ENCODE data around the gene KPNB1.

Gene KPNB1

GRCh38 chr17:47649153-47649971 lies at the start of gene KPNB1:
KPNB1 (plus strand) TSS chr17:47649919; CDS start chr17:47650245, 326 bp downstream.
- Mint-ChIP-seq H3K36me3 (ENCODE audit: low read depth) (peaks cover 53% of the 10 kb centered on the region), H3K9me3 (no peaks in the 10 kb centered on the region), H3K27ac (peak within 1 kb of the TSS; percentile 94), H3K4me3 (peak within 1 kb of the TSS; percentile 92), H3K4me1 (ENCODE audit: low read depth) (peaks cover 57% of the 10 kb centered on the region), H3K27me3 (no peaks in the 10 kb centered on the region)
- intact Hi-C loops (cut with micrococcal nuclease) = no loop called here

GRCh38 chr17:47603830-47604597 lies 45.7 kb upstream of the KPNB1 start:
- Mint-ChIP-seq H3K36me3 (ENCODE audit: low read depth) (peaks cover 92% of the 10 kb centered on the region), H3K4me1 (ENCODE audit: low read depth) (no peaks in the 10 kb centered on the region), H3K9me3 (no peaks in the 10 kb centered on the region), H3K4me3 (no peak overlapping the region), H3K27ac (no peak overlapping the region), H3K27me3 (no peaks in the 10 kb centered on the region)
- intact Hi-C loops (cut with micrococcal nuclease) = loop anchor here (5.0 to 10.0 kb wide), 2 partner anchors 68 to 449 kb away; no protein-coding TSS in a partner anchor

DNA sequence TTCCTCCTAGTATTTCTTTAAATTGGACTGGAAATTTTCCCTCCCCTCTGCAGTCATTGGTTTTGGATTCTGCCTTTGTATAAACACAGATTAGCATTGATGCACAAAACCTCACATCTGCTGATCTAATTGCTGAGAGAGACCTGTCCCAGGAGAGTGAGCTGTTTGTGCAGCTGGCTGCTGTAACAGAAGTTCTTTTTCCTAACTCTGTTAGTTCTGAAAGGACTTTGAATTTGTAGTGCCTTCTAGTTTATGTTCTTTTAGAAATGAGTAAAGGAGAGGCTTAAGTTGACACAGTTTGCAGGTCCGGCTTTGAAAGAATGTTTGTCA lies 45.2 kb upstream of the KPNB1 start:
- Mint-ChIP-seq H3K27me3 (no peaks in the 10 kb centered on the region), H3K9me3 (no peaks in the 10 kb centered on the region), H3K4me3 (no peak overlapping the region), H3K4me1 (ENCODE audit: low read depth) (no peaks in the 10 kb centered on the region), H3K27ac (no peak overlapping the region), H3K36me3 (ENCODE audit: low read depth) (peaks cover 92% of the 10 kb centered on the region)
- intact Hi-C loops (cut with micrococcal nuclease) = loop anchor here (5.0 to 10.0 kb wide), 2 partner anchors 68 to 450 kb away; no protein-coding TSS in a partner anchor

DNA sequence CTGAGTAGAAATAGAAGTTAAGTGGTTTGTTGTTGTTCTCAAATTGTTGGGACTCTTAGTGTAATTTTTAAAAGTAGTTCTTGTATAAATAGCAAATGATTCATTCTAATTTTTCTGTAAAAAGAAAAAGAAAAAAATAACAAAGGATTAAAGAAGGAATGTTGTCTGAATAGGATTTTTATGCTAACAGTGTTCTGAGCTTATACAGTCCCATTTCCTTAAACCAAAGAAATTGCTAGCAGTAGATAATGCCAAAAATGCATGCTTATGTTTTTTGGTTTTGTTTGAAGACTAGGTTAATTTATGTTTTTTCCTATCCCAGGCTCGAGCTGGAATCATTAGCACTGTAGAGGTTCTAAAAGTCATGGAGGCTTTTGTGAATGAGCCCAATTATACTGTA lies 44.7 kb upstream of the KPNB1 start:
- Mint-ChIP-seq H3K27me3 (no peaks in the 10 kb centered on the region), H3K27ac (no peak overlapping the region), H3K36me3 (ENCODE audit: low read depth) (peaks cover 94% of the 10 kb centered on the region), H3K9me3 (no peaks in the 10 kb centered on the region), H3K4me1 (ENCODE audit: low read depth) (no peaks in the 10 kb centered on the region), H3K4me3 (no peak overlapping the region)
- intact Hi-C loops (cut with micrococcal nuclease) = loop anchor here (10.0 kb wide), 1 partner anchor 450 kb away; no protein-coding TSS in a partner anchor

GRCh38 chr17:47607481-47607880 lies 42.2 kb upstream of the KPNB1 start:
- Mint-ChIP-seq H3K27ac (no peak overlapping the region), H3K4me3 (no peak overlapping the region), H3K27me3 (no peaks in the 10 kb centered on the region), H3K9me3 (no peaks in the 10 kb centered on the region), H3K4me1 (ENCODE audit: low read depth) (no peaks in the 10 kb centered on the region), H3K36me3 (ENCODE audit: low read depth) (peaks cover 82% of the 10 kb centered on the region)
- intact Hi-C loops (cut with micrococcal nuclease) = loop anchor here (10.0 kb wide), 1 partner anchor 453 kb away; no protein-coding TSS in a partner anchor

- no peaks in the 10 kb centered on the region for H3K9me3 Mint-ChIP-seq
- H3K4me3 Mint-ChIP-seq = no peak overlapping the region
- no peaks in the 10 kb centered on the region for H3K27me3 Mint-ChIP-seq
- intact Hi-C loops (cut with micrococcal nuclease) = no loop called here
- no peak overlapping the region for H3K27ac Mint-ChIP-seq
- H3K36me3 Mint-ChIP-seq (ENCODE audit: low read depth) = peaks cover 88% of the 10 kb centered on the region
- H3K4me1 Mint-ChIP-seq (ENCODE audit: low read depth) = no peaks in the 10 kb centered on the region
Observed at GRCh38 chr17:47611372-47612350, 38.1 kb upstream of the KPNB1 start.

DNA sequence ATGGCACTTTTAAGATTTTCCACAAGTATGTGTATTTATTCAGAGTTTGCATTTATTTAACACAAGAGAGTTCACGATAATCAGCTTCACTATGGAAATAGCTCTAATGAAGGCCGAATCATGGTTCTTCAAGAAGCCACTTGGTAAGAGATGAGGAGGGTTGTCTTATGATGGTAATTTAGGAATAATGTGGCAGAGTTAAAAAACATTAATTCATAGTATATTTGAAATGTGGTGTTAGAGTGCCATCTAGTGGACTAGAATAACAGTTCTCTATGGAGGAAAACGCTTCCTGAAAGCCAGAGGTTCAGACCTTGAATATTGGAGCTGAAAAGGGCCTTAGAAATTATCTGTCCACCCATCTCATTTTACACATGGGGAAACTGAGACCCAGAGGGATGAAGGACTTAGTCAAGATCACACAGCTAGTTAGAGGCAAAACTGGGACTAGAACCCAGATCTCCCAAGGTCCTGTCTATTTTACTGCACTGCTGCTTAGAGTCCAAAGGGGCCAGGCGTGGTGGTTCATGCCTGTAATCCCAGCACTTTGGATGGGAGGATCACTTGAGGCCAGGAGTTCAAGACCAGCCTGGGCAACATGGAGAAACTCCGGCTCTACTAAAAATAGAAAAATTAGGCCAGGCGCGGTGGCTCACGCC lies 33.8 kb upstream of the KPNB1 start:
- Mint-ChIP-seq H3K27me3 (no peaks in the 10 kb centered on the region), H3K36me3 (ENCODE audit: low read depth) (peaks cover 86% of the 10 kb centered on the region), H3K4me3 (no peak overlapping the region), H3K4me1 (ENCODE audit: low read depth) (no peaks in the 10 kb centered on the region), H3K9me3 (no peaks in the 10 kb centered on the region), H3K27ac (no peak overlapping the region)
- intact Hi-C loops (cut with micrococcal nuclease) = no loop called here

DNA sequence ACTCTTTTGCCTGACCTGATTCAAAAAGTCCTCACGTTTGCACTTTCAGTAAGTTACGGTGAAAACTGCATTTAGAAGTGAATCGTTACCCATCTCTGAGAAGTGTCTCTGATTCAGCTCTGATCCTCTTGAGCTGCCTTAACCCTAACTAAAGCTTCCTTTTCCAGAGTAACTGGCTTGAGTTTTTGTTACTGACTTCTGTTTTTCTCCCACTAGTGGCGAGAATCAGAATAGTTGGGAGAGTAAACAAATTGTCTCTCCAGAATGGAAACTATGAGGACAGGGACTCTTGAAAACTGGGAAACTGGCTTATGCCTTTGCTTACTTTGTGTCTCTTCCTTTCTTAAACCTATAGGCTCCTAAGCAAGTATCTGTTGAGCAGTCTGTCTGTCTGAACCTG lies 31.3 kb upstream of the KPNB1 start:
- peaks cover 95% of the 10 kb centered on the region for H3K36me3 Mint-ChIP-seq (ENCODE audit: low read depth)
- intact Hi-C loops (cut with micrococcal nuclease) = no loop called here
- H3K4me3 Mint-ChIP-seq = no peak overlapping the region
- no peaks in the 10 kb centered on the region for H3K9me3 Mint-ChIP-seq
- no peak overlapping the region for H3K27ac Mint-ChIP-seq
- H3K4me1 Mint-ChIP-seq (ENCODE audit: low read depth) = no peaks in the 10 kb centered on the region
- H3K27me3 Mint-ChIP-seq = no peaks in the 10 kb centered on the region

GRCh38 chr17:47620503-47621245 lies 29.0 kb upstream of the KPNB1 start:
- Mint-ChIP-seq H3K4me3 (no peak overlapping the region), H3K27me3 (no peaks in the 10 kb centered on the region), H3K27ac (no peak overlapping the region), H3K36me3 (ENCODE audit: low read depth) (peaks cover 92% of the 10 kb centered on the region), H3K4me1 (ENCODE audit: low read depth) (no peaks in the 10 kb centered on the region), H3K9me3 (no peaks in the 10 kb centered on the region)
- intact Hi-C loops (cut with micrococcal nuclease) = no loop called here

- Mint-ChIP-seq H3K4me3 (no peak overlapping the region), H3K27me3 (no peaks in the 10 kb centered on the region), H3K36me3 (ENCODE audit: low read depth) (peaks cover 84% of the 10 kb centered on the region), H3K27ac (no peak overlapping the region), H3K9me3 (no peaks in the 10 kb centered on the region), H3K4me1 (ENCODE audit: low read depth) (no peaks in the 10 kb centered on the region)
- intact Hi-C loops (cut with micrococcal nuclease) = no loop called here
Observed at GRCh38 chr17:47621293-47622179, 28.2 kb upstream of the KPNB1 start.

DNA sequence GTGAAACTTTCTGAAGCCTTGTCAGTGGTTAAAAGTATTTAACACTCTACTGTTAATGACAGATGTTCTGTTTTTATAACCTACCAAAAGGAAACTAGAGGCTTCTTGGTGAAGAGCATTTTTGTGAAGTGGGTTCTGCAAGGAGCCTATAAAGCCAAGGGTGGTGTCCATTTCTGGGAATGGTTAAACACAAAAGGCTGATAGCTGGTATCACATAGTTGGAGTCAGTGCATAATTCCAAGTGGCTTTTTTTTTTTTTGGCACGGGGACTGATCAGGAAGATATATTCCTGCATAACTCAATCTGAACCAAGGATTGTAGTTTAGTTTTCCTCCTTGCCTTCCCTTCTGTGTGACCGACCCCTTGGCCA lies 27.6 kb upstream of the KPNB1 start:
- Mint-ChIP-seq H3K36me3 (ENCODE audit: low read depth) (peaks cover 79% of the 10 kb centered on the region), H3K9me3 (no peaks in the 10 kb centered on the region), H3K27ac (no peak overlapping the region), H3K4me3 (no peak overlapping the region), H3K4me1 (ENCODE audit: low read depth) (no peaks in the 10 kb centered on the region), H3K27me3 (no peaks in the 10 kb centered on the region)
- intact Hi-C loops (cut with micrococcal nuclease) = no loop called here

- Mint-ChIP-seq H3K4me3 (no peak overlapping the region), H3K4me1 (ENCODE audit: low read depth) (peaks cover 3% of the 10 kb centered on the region), H3K27ac (no peak overlapping the region), H3K27me3 (no peaks in the 10 kb centered on the region), H3K9me3 (no peaks in the 10 kb centered on the region), H3K36me3 (ENCODE audit: low read depth) (peaks cover 53% of the 10 kb centered on the region)
- intact Hi-C loops (cut with micrococcal nuclease) = no loop called here
Observed at GRCh38 chr17:47624727-47625068, 25.0 kb upstream of the KPNB1 start.

All from dendritic cell treated with granulocyte-macrophage colony-stimulating factor and Interleukin-4, amounts not matched to agents 40 ng/mL and 50 ng/mL, for 4 days (primary cell).